HepG2 (cell line): ENCODE results near the gene PIANP. TPM values are rescaled to one million over a fixed set of nuclear protein-coding genes. Genes with fewer than 3 reads are reported as not detected.
A peak's percentile ranks its signal among the peaks of the same experiment; 100 is the strongest.

Experiments
- BORCS8-MEF2B ChIP-seq: sonication (generic); formaldehyde crosslinking; IDR thresholded peaks from 2 replicates; pipeline ENCODE4 v1.8.0; 2022; ENCODE audit warnings: mild to moderate bottlenecking, missing genetic modification reagents
- BRD4 ChIP-seq: sonication (generic); formaldehyde crosslinking; IDR thresholded peaks from 2 replicates; pipeline ENCODE4 v1.4.0; 2020; ENCODE audit warnings: missing genetic modification reagents
- CEBPZ ChIP-seq: IDR thresholded peaks from 2 replicates; pipeline ENCODE4 v1.6.1; 2012; ENCODE audit warnings: low read length, improper control_type of control experiment
- DBP ChIP-seq: sonication (generic); formaldehyde crosslinking; IDR thresholded peaks from 2 replicates; pipeline ENCODE4 v1.4.0; 2020; ENCODE audit warnings: missing genetic modification reagents; ENCODE audit errors: not compliant biosample characterization
- ETV6 ChIP-seq: sonication (generic); formaldehyde crosslinking; conservative IDR thresholded peaks from 2 replicates; pipeline ENCODE4 v1.4.0; 2020; ENCODE audit warnings: missing genetic modification reagents
- FOSL2 ChIP-seq: sonication (generic); formaldehyde crosslinking; IDR thresholded peaks from 2 replicates; pipeline ENCODE4 v1.4.0; 2020; ENCODE audit warnings: missing genetic modification reagents
- FOXO4 ChIP-seq: sonication (generic); formaldehyde crosslinking; conservative IDR thresholded peaks from 2 replicates; pipeline ENCODE4 v1.8.1; 2023; ENCODE audit warnings: missing genetic modification reagents
- FOXP1 ChIP-seq, 2 experiments: fragments of 450-650 bp in 1 of 2; IDR thresholded peaks; 2 replicates each; pipeline ENCODE4 v1.6.1; 2017 to 2018; ENCODE audit warnings: antibody characterized with exemption in 1 of 2
- KLF16 ChIP-seq, 2 experiments: sonication (generic) in 1 of 2; formaldehyde crosslinking in 1 of 2; IDR thresholded peaks; 2 replicates each; pipeline versions ENCODE4 v1.6.1 to v1.8.0; 2016 to 2023; ENCODE audit warnings: missing genetic modification reagents in 2 of 2, missing compliant biosample characterization in 1 of 2
- NFKBIZ ChIP-seq: IDR thresholded peaks from 2 replicates; pipeline ENCODE4 v1.6.1; 2018; ENCODE audit warnings: missing genetic modification reagents, missing compliant biosample characterization
- NFRKB ChIP-seq: fragments of 450-650 bp; IDR thresholded peaks from 2 replicates; pipeline ENCODE4 v1.6.1; 2017
- PHF20 ChIP-seq: sonication (generic); formaldehyde crosslinking; IDR thresholded peaks from 2 replicates; pipeline ENCODE4 v1.5.0; 2020; ENCODE audit warnings: mild to moderate bottlenecking, missing genetic modification reagents
- SKIL ChIP-seq: sonication (generic); formaldehyde crosslinking; IDR thresholded peaks from 2 replicates; pipeline ENCODE4 v1.8.0; 2022; ENCODE audit warnings: missing genetic modification reagents, mild to moderate bottlenecking, moderate library complexity, borderline replicate concordance
- SMAD1 ChIP-seq: sonication (generic); formaldehyde crosslinking; IDR thresholded peaks from 2 replicates; pipeline ENCODE4 v1.4.0; 2020; ENCODE audit warnings: missing genetic modification reagents, low read depth, mild to moderate bottlenecking, borderline replicate concordance
- STAT6 ChIP-seq: sonication (generic); formaldehyde crosslinking; IDR thresholded peaks from 2 replicates; pipeline ENCODE4 v1.4.0; 2020; ENCODE audit warnings: missing genetic modification reagents, mild to moderate bottlenecking, borderline replicate concordance
- ZBTB25 ChIP-seq: IDR thresholded peaks from 2 replicates; pipeline ENCODE4 v1.6.1; 2018; ENCODE audit warnings: missing genetic modification reagents
- ZNF850 ChIP-seq: sonication (generic); formaldehyde crosslinking; conservative IDR thresholded peaks from 2 replicates; pipeline ENCODE4 v1.9.0; 2021; ENCODE audit warnings: mild to moderate bottlenecking, missing genetic modification reagents
- polyA plus RNA-seq, 8 experiments: library from polyadenylated mRNA; depleted of rRNA in 3 of 8; stranded (reverse) in 7 of 8; unstranded in 1 of 8; fragments of >200 nt; fragmentation: Illumina TruSeq in 4 of 8; extraction: Trizol in 4 of 8; gene quantifications; 2 replicates each; pipeline versions ENCODE4 v1.2.1 to v1.2.3, GENCODE V29; 2011 to 2016; ENCODE audit warnings: low read depth in 4 of 8, missing spikeins in 1 of 8, mixed read lengths in 1 of 8; ENCODE audit not compliant: insufficient read depth in 1 of 8
- total RNA-seq, 5 experiments: library from RNA; depleted of rRNA; stranded (reverse); fragments of >200 nt; fragmentation: Illumina TruSeq; extraction: Trizol; gene quantifications; 2 replicates each; pipeline ENCODE4 v1.2.3, GENCODE V29; 2016; ENCODE audit warnings: low read depth in 1 of 5

The PIANP gene
- total and polyA plus RNA-seq, 2 of the 13 experiments (the other 11 are each of a cell fraction or from before 2014, with no cell fraction given): not detected

- TF ChIP-seq CEBPZ (no peak), PHF20 (CRISPR knock-in tag) (peak; percentile 97), ETV6 (CRISPR knock-in tag) (peak; percentile 82), FOXO4 (no peak), ZBTB25 (peak; percentile 99), FOXP1 (IDR thresholded peaks at IDR 0.05) (no peak), FOXP1 (CRISPR knock-in tag; IDR thresholded peaks at IDR 0.05) (peak; percentile 27; the same call in 1 of the 2 replicates), DBP (CRISPR knock-in tag) (peak; percentile 74), BORCS8-MEF2B (CRISPR knock-in tag) (peak; percentile 86), FOSL2 (CRISPR knock-in tag) (peak; percentile 51), SMAD1 (CRISPR knock-in tag) (no peak), SKIL (CRISPR knock-in tag) (no peak), KLF16 (CRISPR knock-in tag; IDR thresholded peaks at IDR 0.05) (peak in 1 of 2 experiments; percentile 91; a peak in 2 of 4 replicates), NFKBIZ (CRISPR knock-in tag) (peak; percentile 68; the same call in 1 of the 2 replicates), STAT6 (CRISPR knock-in tag) (no peak; the same call in 1 of the 2 replicates), NFRKB (no peak), ZNF850 (no peak), BRD4 (CRISPR knock-in tag) (no peak)
Measured at GRCh38 chr12:6723607-6724408, 23.2 kb upstream of the PIANP start, which contains the start of gene COPS7A (continued).
